Neural cell (in vitro differentiated cells): Measurements from ENCODE around the gene LY9. TPM values are rescaled to one million over a fixed set of nuclear protein-coding genes. Genes with fewer than 3 reads are reported as not detected.

ENCODE experiments used
- H2AFZ ChIP-seq: fragments of 200-600, 300-800 bp; sonication (generic), shearing (Covaris generic); 2 replicates; pipeline ENCODE4 v1.6.0; 2014; ENCODE audit warnings: low read depth, mild to moderate bottlenecking, antibody characterized with exemption, low read length, moderate library complexity
- H3F3A ChIP-seq: fragments of 200-600 bp; shearing (Covaris generic); 2 replicates; pipeline ENCODE4 v1.6.1; 2016; ENCODE audit warnings: mild to moderate bottlenecking, moderate library complexity, mixed read lengths, antibody characterized with exemption, low read length; ENCODE audit not compliant: insufficient read depth, poor library complexity, severe bottlenecking
- H3K27ac ChIP-seq: fragments of 200-600, 300-800 bp; sonication (generic), shearing (Covaris generic); 2 replicates; pipeline ENCODE4 v1.5.1; 2014; ENCODE audit warnings: mild to moderate bottlenecking, low read length, moderate library complexity
- H3K27me3 ChIP-seq: fragments of 300-800, 200-600 bp; sonication (generic), shearing (Covaris generic); 2 replicates; pipeline ENCODE4 v1.6.0; 2014; ENCODE audit warnings: mild to moderate bottlenecking, low read depth, low read length, moderate library complexity; ENCODE audit not compliant: insufficient read depth
- H3K36me3 ChIP-seq: fragments of 300-800, 200-600 bp; sonication (generic), shearing (Covaris generic); 2 replicates; pipeline ENCODE4 v1.5.1; 2014; ENCODE audit warnings: mild to moderate bottlenecking, antibody characterized with exemption, low read length, moderate library complexity; ENCODE audit not compliant: insufficient read depth
- H3K4me2 ChIP-seq: fragments of 300-800, 200-600 bp; sonication (generic), shearing (Covaris generic); 2 replicates; pipeline ENCODE4 v1.6.0; 2014; ENCODE audit warnings: mild to moderate bottlenecking, low read length
- H3K4me3 ChIP-seq: fragments of 300-800, 200-600 bp; sonication (generic), shearing (Covaris generic); 2 replicates; pipeline ENCODE4 v1.5.1; 2014; ENCODE audit warnings: mild to moderate bottlenecking, low read length, moderate library complexity
- H3K79me2 ChIP-seq: fragments of 200-600 bp; shearing (Covaris generic); replicated peaks from 2 replicates; pipeline ENCODE4 v1.6.0; 2014; ENCODE audit warnings: mild to moderate bottlenecking, low read length, moderate library complexity; ENCODE audit not compliant: insufficient read depth
- H3K9ac ChIP-seq: fragments of 300-800, 200-600 bp; sonication (generic), shearing (Covaris generic); 2 replicates; pipeline ENCODE4 v1.6.1; 2016; ENCODE audit warnings: mild to moderate bottlenecking, low read length, mixed read lengths
- H3K9me2 ChIP-seq: fragments of 200-600 bp; shearing (Covaris generic); 2 replicates; pipeline ENCODE4 v1.6.1; 2016; ENCODE audit warnings: mild to moderate bottlenecking, low read length, mixed read lengths; ENCODE audit not compliant: insufficient read depth
- H3K9me3 ChIP-seq: fragments of 200-600, 300-800 bp; sonication (generic), shearing (Covaris generic); 2 replicates; pipeline ENCODE4 v1.6.1; 2016; ENCODE audit warnings: mild to moderate bottlenecking, mixed run types, low read length, moderate library complexity, mixed read lengths
- H4K20me1 ChIP-seq: fragments of 200-600 bp; shearing (Covaris generic); 2 replicates; pipeline ENCODE4 v1.6.1; 2016; ENCODE audit warnings: mild to moderate bottlenecking, mixed run types; ENCODE audit not compliant: insufficient read depth
- CTCF ChIP-seq: fragments of 450-650 bp; IDR thresholded peaks from 2 replicates; pipeline ENCODE4 v1.5.1; 2014; ENCODE audit warnings: antibody characterized with exemption, mild to moderate bottlenecking, moderate library complexity; ENCODE audit not compliant: poor library complexity, severe bottlenecking
- EP300 ChIP-seq: fragments of 450-650 bp; conservative IDR thresholded peaks from 2 replicates; pipeline ENCODE4 v1.6.1; 2014; ENCODE audit warnings: antibody characterized with exemption, mild to moderate bottlenecking, moderate library complexity; ENCODE audit not compliant: poor library complexity, severe bottlenecking
- EZH2 ChIP-seq: fragments of 200-600, 300-800 bp; shearing (Covaris generic), sonication (generic); IDR thresholded peaks from 2 replicates; pipeline ENCODE4 v1.6.1; 2014; ENCODE audit warnings: antibody characterized with exemption, low read length, borderline replicate concordance, mild to moderate bottlenecking; ENCODE audit not compliant: insufficient read depth, poor library complexity, severe bottlenecking
- MXI1 ChIP-seq: fragments of 450-650 bp; conservative IDR thresholded peaks from 2 replicates; pipeline ENCODE4 v1.6.1; 2014; ENCODE audit warnings: antibody characterized with exemption, mild to moderate bottlenecking; ENCODE audit not compliant: poor library complexity, severe bottlenecking
- POLR2AphosphoS5 ChIP-seq: IDR thresholded peaks from 2 replicates; pipeline ENCODE4 v1.6.1; 2012
- RAD21 ChIP-seq: fragments of 450-650 bp; conservative IDR thresholded peaks from 2 replicates; pipeline ENCODE4 v1.6.1; 2014; ENCODE audit warnings: antibody characterized with exemption, mild to moderate bottlenecking, moderate library complexity
- REST ChIP-seq: IDR thresholded peaks from 2 replicates; pipeline ENCODE4 v1.6.1; 2012; ENCODE audit warnings: borderline replicate concordance
- SMC3 ChIP-seq: fragments of 450-650 bp; conservative IDR thresholded peaks from 2 replicates; pipeline ENCODE4 v1.6.1; 2014; ENCODE audit warnings: antibody characterized with exemption, mild to moderate bottlenecking, moderate library complexity; ENCODE audit not compliant: poor library complexity
- TAF1 ChIP-seq: IDR thresholded peaks from 2 replicates; pipeline ENCODE4 v1.6.1; 2012; ENCODE audit warnings: low read depth
- polyA plus RNA-seq: library from polyadenylated mRNA; depleted of rRNA; stranded (reverse); fragments of >200 nt; gene quantifications from 2 replicates; pipeline ENCODE4 v1.2.3, GENCODE V29; 2014

Gene LY9
- polyA plus RNA-seq, 1 donor from 2014 or later, result not detected

- no peaks in the 10 kb centered on the region for H3F3A ChIP-seq
- H3K27ac ChIP-seq, result no peak overlapping the region
Observed at GRCh38 chr1:160853014-160853413, 57.0 kb downstream of the LY9 start.

GRCh38 chr1:160853754-160854153 is 57.8 kb downstream of the LY9 start:
- Histone ChIP-seq H3K4me3 (no peak overlapping the region), H3K9me2 (no peaks in the 10 kb centered on the region), H4K20me1 (no peaks in the 10 kb centered on the region), H3F3A (no peaks in the 10 kb centered on the region), H3K9me3 (no peaks in the 10 kb centered on the region), H3K4me2 (no peak overlapping the region), H2AFZ (no peak overlapping the region), H3K36me3 (no peaks in the 10 kb centered on the region), H3K27ac (no peak overlapping the region), H3K9ac (no peak overlapping the region), H3K27me3 (no peaks in the 10 kb centered on the region), H3K79me2 (no peaks in the 10 kb centered on the region)
- no peak for TF ChIP-seq TAF1
- TF ChIP-seq EP300, result no peak
- no peak for TF ChIP-seq RAD21
- TF ChIP-seq MXI1, result no peak
- TF ChIP-seq EZH2, result no peak
- no peak for TF ChIP-seq POLR2AphosphoS5
- TF ChIP-seq REST, result no peak

More at GRCh38 chr1:160853014-160853413, 57.0 kb downstream of the LY9 start:
- no peak for TF ChIP-seq SMC3
- no peak for TF ChIP-seq CTCF
- no peak for TF ChIP-seq MXI1
- no peak for TF ChIP-seq POLR2AphosphoS5
- TF ChIP-seq EZH2, result no peak
- no peak for TF ChIP-seq RAD21
- no peak for TF ChIP-seq TAF1
- no peak for TF ChIP-seq REST
- TF ChIP-seq EP300, result no peak
- Histone ChIP-seq H3K79me2 (no peaks in the 10 kb centered on the region), H3K36me3 (no peaks in the 10 kb centered on the region), H3K9me3 (no peaks in the 10 kb centered on the region), H3K4me2 (no peak overlapping the region), H3K27me3 (no peaks in the 10 kb centered on the region), H3K9ac (no peak overlapping the region), H4K20me1 (no peaks in the 10 kb centered on the region), H3K9me2 (no peaks in the 10 kb centered on the region), H3K4me3 (no peak overlapping the region), H2AFZ (no peak overlapping the region)
